Measurements from ENCODE around the gene DHX8.

Gene DHX8

GRCh38 chr17:43528988-43529814 lies 45.4 kb downstream of the DHX8 start:
- Histone ChIP-seq H3K27me3 (replicated peaks; ENCODE audit: control insufficient read depth, insufficient read depth, low read length) (no peaks in the 10 kb centered on the region), H3K36me3 (ENCODE audit: control insufficient read depth, insufficient read depth, low read length) (peaks cover 23% of the 10 kb centered on the region), H3K4me3 (replicated peaks; ENCODE audit: low read depth, low read length) (no peak overlapping the region)
- no peak for DNase-seq (ENCODE audit: extremely low read depth, insufficient read length)
- no peak for TF ChIP-seq CTCF (IDR thresholded peaks at IDR 0.05; ENCODE audit: insufficient read depth, low read length, poor library complexity, severe bottlenecking)

- DNase-seq (ENCODE audit: extremely low read depth, insufficient read length) = no peak
- TF ChIP-seq CTCF (IDR thresholded peaks at IDR 0.05; ENCODE audit: insufficient read depth, low read length, poor library complexity, severe bottlenecking) = no peak
- Histone ChIP-seq H3K4me3 (replicated peaks; ENCODE audit: low read depth, low read length) (no peak overlapping the region), H3K36me3 (ENCODE audit: control insufficient read depth, insufficient read depth, low read length) (peaks cover 17% of the 10 kb centered on the region), H3K27me3 (replicated peaks; ENCODE audit: control insufficient read depth, insufficient read depth, low read length) (no peaks in the 10 kb centered on the region)
These were observed 46.1 kb downstream of the DHX8 start for GRCh38 chr17:43529947-43530287.

GRCh38 chr17:43530288-43531081 lies 46.7 kb downstream of the DHX8 start:
- Histone ChIP-seq H3K27me3 (replicated peaks; ENCODE audit: control insufficient read depth, insufficient read depth, low read length) (no peaks in the 10 kb centered on the region), H3K36me3 (ENCODE audit: control insufficient read depth, insufficient read depth, low read length) (peaks cover 17% of the 10 kb centered on the region), H3K4me3 (replicated peaks; ENCODE audit: low read depth, low read length) (no peak overlapping the region)
- no peak for TF ChIP-seq CTCF (IDR thresholded peaks at IDR 0.05; ENCODE audit: insufficient read depth, low read length, poor library complexity, severe bottlenecking)
- no peak for DNase-seq (ENCODE audit: extremely low read depth, insufficient read length)

- no peak for TF ChIP-seq CTCF (IDR thresholded peaks at IDR 0.05; ENCODE audit: insufficient read depth, low read length, poor library complexity, severe bottlenecking)
- H3K4me3 ChIP-seq (replicated peaks; ENCODE audit: low read depth, low read length) = no peak overlapping the region
- no peaks in the 10 kb centered on the region for H3K27me3 ChIP-seq (replicated peaks; ENCODE audit: control insufficient read depth, insufficient read depth, low read length)
- DNase-seq (ENCODE audit: extremely low read depth, insufficient read length) = no peak
- H3K36me3 ChIP-seq (ENCODE audit: control insufficient read depth, insufficient read depth, low read length) = peaks cover 16% of the 10 kb centered on the region
These were observed 47.3 kb downstream of the DHX8 start for GRCh38 chr17:43531082-43531378.

- no peak for TF ChIP-seq CTCF (IDR thresholded peaks at IDR 0.05; ENCODE audit: insufficient read depth, low read length, poor library complexity, severe bottlenecking)
- no peaks in the 10 kb centered on the region for H3K27me3 ChIP-seq (replicated peaks; ENCODE audit: control insufficient read depth, insufficient read depth, low read length)
These were observed 48.2 kb downstream of the DHX8 start for GRCh38 chr17:43531955-43532354.

More at GRCh38 chr17:43531955-43532354, 48.2 kb downstream of the DHX8 start:
- no peak overlapping the region for H3K4me3 ChIP-seq (replicated peaks; ENCODE audit: low read depth, low read length)
- peaks cover 12% of the 10 kb centered on the region for H3K36me3 ChIP-seq (ENCODE audit: control insufficient read depth, insufficient read depth, low read length)
- DNase-seq (ENCODE audit: extremely low read depth, insufficient read length) = no peak
